G401.6 (cell line): Measurements from ENCODE around the gene TULP1.

Source experiments
- FAIRE-seq: peaks from 2 replicates; lab custom pipeline; 2012; peaks lifted over from hg19 to GRCh38; lab: Jason Lieb, UNC

Gene TULP1

DNA sequence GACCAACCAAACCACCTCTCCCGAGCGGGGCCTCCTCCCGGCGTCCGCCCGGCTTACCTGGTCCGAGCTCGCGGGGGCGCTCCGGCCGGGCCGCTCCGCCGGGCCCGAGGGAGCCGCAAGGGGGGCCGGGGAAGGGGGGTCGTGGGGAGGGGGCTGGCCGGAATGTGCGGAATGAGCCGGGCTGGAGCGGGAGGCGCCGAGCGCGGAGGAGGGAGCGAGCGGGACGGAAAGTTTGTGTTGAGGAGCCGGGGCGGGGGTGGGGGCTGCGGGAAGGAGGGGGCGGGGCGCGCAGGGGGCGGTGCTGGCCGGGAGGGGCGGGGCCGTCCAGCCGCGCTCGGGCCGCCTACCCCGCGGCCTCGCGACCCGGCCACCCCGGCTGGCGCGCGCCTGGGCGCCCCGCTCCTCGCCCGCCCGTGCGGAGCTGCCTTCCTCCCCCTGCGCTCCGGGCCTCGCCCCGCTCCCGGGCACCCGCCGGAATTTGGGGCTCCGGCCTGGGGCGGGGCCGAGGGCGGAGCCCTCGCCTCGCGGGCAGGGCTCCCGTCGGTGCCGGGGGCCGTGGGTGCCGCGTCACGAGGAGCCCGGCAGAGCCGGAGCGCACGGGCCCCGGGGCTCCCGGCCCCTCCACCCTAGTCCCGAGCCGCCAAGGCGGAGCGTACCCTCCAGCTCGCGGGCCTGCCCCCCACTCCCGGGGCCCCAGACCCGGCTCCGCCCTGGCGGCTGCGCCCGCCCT, 15.7 kb downstream of the TULP1 start, which contains the start of gene TEAD3:
Gene TEAD3, minus strand, starts transcription at position 239 of the 730 bp plus-strand sequence.
- no peak for FAIRE-seq

DNA sequence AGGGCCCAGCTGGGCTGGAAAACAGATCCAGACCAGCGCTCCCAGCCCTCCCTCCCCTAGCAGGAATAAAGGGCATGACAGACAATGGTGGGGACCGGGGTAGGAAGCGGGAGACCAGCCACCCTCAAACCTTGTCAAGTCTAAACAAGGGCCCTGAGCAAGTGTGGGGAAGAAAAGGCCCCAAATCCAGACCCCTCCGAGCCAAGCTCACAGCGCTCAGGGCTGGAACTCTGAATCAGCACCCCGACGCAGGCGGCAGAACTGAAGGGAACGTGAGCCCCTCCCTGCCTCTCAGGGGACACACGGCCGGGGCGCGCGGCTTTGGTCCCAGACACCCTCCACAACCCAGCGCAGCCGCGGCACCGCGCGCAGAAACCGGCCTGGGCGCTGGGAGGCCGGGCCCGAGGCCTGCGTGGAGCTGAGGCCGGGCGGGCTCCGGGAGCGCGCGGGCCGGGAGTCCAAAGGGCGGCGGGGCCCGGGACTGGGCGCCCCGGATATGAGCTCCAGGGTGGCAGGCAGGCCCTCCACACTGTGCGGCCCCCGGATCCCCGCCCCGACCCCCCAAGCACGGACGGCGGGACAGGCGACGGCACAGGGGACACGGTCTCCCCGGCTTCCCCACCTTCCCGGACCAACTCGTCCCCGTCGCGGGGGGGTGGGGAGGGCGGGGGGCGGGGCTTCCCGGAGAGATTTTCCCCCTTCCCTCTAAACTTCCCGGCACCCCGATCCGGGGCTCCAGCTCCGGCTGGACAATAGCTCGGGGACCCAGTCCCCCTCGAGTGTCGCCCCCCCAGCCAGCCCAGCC, 16.5 kb downstream of the TULP1 start:
- no peak for FAIRE-seq

DNA sequence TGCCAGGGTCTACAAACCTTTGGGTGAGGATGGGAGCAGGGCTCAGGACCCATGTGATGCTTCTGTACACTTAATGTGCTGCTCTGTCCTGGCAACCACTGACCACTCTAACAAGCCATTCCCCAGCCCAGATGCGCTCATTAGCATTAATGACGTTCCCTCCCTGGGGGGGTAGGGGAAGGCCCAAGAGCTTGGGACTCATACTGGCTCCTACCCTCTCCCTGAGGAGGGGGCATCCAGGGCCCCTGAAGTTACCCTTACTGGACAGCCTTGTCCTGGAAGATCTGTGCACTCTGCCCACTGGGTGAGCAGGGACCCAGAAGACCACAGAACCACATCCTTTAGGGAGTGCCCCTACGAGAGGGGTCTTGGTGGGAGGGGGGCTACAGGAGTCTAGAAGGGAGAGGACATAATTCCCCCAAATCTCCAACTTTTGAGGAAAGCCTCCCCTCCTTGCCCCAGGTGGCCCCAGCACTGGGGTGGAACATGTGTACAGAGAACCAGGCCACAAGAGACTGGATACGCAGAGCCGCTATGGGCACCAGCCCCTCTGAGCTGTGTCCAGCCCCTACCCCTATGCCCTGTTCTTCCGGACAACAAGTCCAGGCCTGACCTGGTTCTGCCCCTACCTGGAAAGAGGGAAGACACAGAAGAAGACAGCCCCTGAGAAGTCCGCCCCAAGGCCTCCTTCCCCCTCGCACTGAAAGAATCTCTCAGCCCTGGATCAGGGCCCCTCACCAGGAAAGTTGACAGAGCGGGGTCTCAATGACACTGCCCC, 17.2 kb downstream of the TULP1 start:
- no peak for FAIRE-seq

DNA sequence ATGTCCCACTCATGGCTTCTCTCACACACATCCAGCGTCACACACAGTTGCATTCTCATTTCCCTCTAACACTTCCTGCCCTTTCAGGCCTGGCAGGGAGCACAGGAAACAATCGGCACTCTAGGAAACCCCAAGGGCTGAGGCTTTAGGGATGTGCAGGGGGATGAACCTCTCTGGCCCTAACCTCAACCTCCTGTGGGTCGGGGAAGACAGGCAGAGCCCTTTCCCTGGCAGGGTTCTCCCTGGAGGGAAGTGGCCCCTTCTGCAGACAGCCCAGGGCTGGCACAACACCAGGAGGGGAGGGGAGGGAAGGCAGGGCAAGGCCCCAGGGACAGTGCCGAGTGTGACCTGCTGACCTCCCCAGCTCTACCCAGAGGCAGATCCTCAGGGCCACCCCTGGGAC, 18.5 kb downstream of the TULP1 start:
- no peak for FAIRE-seq

DNA sequence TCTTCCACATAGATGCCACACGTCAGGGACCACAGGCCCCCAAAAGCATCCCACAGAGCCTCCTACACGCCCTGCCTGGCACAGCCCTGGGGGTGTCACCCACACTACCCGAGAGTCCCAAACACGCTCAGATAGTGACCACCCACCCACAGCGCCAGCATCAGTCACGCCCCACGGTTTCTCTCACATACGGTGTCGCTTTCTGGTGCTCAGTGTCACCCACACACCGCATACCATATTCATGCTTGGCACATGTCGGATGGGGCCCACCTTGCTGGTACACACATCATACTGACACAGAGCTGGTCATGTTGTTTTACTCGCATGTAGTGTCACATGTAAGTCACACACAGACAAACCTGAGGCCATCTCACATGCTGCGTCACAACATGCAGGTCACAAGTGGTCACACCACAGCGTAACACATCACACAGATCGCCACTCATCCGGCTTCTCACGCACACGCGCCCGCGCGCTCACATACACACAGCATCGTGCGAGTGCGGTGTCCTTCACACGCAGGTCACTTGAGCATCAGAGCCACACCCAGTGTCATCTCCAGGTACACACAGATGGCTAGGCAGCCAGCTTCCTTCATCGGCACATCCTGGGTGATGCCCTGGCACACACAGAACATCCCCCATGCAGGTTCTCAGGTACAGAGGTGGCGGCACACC, 19.3 kb downstream of the TULP1 start:
- no peak for FAIRE-seq

DNA sequence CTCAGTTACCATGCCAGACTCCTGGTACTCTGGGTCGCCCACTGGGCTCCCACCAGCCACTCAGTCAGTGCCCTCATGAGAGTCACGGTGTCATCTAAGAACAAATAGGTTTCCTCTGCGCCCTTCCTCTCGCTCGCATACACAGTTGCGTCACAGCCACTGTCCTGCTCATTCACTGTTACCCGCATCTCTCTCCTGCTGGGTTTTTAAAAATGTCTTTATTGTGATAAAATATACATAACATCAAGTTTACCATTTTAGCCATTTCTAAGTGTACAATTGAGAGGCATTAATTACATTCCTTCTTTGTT, 19.8 kb downstream of the TULP1 start:
- FAIRE-seq: no peak

DNA sequence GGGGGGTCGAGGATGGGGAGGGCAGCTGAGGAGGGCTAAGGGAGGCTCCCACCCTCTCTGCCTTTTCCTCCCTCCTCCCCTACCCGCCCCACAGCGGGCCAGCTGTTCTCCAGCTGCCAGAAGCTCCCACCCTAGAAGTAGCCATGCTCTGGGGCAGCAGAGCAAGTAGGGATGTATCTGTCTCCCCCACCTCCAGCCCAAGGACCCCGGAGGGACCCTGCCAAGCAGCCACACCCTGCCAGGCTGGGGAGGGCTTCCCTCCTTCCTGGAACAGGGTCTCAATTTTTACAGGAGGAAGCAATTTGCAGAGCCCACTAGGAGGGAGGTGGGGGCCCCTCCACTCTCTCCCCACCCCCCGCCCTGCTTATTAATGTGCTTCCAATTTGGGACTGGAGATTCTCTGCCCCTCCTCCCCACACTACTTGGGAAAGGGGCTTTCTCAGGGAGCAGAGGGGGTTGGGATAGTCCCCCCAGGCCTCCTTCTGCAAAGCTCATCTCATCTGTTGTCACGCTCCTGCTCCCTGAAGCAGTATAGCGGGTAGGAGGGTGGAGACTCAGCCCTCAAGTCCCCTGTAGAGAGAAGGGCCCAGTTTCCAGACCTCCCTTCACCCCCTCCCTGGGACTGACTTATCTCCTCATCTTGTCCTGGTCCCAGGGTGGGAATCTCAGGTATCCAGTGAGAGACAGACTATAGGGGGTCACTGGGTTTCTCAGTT, 20.3 kb downstream of the TULP1 start:
- no peak for FAIRE-seq

DNA sequence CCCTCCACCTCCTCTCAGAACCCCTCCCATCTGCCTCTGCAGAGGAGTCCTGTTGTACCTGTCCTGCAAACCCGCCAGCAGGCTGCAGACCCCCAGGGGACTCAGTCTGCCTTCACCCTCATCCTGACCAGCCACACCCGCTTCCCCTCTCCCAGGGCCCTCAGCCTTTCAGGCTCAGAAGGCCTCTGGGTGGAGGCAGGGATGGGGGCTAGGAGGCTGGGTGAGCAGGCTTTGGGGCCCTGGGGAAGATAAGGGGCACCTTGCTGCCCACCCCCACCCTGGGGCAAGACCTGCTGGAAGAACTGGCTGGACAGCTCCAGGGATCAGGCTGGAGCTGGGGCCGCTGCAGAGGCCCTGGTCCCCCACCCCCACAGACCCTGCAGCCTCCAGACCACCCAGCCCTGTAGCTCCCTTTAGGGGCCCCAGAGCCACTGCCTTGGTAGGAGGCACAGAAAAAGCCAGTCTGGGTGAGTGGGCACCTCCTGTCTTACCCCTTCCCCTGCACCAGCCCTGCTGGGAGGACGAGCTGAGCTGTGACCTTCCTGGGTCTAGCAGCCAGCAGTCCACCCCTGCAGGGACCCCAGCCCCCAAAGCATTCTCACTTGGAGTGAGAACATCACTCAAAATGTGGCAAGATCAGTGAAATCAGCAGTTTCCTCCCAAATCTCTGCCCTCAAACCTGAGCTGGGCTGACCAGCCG, 21.0 kb downstream of the TULP1 start:
- FAIRE-seq: no peak

DNA sequence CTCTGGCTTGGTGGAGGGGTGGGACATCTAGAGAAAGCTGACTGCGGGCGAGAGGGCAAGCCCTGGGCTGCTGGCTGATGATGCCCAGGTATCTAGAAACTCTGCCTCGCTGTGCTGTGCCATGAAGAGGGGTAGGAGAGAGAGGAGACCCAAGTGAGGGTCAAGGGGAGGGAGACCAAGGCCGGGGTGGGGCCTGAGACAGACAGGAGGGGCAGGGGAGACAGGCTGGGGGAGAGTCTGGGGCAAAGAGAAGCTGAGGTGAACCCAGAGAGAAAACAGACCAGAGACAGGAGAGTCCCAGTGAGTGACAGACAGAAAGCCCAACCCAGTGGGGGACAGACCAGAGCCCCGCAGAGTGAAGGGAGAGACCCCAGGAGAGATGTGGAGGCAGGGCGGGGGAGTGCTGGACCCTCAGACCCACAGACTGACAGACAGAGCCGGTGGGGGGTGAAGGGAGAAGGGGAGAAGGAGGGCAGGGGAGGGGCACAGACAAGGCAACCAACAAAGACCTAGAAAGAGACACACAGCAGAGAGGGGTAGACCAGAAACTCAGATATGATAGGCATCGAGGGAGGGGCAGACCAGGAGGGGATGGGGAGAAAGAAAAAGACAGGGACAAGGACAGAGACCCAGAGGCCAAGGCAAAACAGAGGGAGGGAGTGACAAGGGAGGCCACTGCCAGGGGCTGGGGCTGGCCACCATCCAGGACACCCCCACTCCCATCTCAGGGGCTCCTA, 21.7 kb downstream of the TULP1 start:
- FAIRE-seq: no peak

DNA sequence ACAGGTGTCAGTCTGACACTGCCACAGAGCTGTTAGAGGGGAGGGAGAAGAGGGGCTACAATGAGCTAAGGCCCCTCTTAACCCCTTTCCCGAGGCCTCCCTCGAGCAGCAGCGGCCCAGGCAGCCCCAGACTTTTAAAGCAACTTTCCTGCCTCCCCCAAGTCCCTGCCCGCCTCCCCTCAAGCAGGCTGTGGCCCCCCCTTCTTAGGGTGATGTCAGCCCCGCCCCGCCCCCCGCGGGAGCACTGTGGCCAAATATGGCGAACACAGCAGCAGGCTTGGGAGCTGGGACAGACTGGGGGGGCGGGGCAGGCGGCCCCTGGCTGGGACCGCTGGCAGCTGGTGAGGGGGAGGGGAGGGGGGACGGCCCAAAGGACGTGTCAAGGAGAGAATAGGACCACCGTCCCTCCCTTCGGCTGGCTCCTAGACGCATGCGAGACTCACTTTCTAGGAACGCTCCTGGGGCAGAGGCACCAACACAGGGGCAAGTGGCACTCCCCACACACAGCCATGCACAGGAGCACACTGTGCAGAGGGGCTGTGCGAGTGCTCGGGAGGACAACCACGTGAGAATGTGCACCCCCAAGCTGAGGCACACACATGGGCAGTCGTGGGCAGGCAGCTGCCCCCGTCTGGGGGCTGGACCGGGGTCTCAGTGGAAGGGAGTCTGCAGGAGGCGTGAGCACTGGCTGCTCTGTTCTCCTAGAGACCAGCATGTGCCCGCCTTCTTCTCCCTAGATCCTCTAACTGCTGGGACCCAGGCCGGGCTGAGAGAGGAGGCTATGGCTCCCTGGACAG, 22.5 kb downstream of the TULP1 start:
- FAIRE-seq: no peak

DNA sequence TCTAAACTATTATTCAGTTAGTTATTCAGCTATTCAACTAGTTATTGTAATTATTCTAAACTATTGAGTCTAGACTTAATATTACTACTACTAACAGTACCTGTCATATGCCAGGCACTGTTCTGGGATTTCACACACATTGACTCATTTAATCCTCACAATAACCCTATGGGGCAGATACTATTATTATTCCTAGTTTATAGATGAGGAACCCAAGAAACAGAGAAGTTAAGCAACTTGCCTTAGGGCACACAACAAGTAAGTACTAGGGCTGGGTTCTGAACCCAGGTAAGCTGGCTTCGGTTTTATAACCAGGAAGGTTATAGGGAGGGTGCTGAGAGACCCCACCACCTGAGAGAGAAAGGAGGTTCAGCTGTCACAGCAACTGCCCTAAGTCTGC, 23.6 kb downstream of the TULP1 start:
- FAIRE-seq: no peak

DNA sequence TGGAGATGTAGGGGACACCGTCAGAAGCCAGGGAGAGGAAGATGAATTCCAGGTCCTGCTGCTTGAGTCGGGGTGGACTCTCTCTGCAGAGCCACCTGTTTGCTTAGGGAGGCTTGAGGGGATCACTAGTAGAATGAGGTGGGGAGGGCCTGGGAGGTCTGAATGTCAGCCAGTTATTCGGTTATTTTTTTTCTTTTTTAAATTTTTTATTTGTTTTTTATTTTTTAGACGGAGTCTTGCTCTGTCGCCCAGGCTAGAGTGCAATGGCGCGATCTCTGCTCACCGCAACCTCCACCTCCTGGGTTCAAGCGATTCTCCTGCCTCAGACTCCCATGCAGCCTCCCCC, 24.2 kb downstream of the TULP1 start:
- no peak for FAIRE-seq

DNA sequence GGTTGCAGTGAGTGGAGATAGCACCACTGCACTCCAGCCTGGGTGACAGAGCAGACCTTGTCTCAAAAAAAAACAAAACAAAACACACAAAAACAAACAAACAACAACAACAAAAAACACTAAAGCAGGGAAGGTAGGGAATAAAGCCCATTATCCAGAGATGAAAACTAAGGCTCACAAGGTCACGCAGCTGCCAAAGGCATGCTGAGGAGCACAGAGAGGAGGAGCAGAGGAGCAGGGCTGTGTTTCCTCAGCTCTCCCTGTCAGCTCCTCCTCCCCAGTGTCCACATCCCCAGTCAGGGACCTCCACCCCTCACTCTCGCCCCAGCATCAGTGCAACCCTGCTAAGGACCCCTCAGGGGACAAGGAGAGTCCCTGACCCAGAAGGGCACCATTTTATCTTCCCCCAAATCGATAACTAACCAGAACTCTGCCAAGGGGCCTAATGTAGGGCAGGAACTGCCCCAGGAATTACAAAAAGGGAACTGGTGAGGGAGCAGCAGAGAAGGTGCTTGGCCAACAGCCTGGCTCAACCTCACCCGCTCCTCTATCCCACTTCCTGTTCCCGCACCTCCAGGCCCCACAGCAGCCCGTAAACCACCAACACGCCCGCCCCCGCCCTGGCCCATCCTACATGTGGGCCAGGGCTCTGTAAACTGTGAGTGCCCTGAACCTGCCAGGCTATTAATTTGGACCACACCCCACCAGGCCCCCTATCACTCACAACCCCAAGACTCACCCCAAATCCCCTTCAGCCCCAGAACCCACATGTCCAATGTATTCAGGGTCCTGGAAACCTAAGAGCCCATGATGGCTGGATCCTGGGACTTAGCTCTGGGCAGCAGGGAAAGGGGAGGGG, 24.8 kb downstream of the TULP1 start:
- FAIRE-seq: no peak

DNA sequence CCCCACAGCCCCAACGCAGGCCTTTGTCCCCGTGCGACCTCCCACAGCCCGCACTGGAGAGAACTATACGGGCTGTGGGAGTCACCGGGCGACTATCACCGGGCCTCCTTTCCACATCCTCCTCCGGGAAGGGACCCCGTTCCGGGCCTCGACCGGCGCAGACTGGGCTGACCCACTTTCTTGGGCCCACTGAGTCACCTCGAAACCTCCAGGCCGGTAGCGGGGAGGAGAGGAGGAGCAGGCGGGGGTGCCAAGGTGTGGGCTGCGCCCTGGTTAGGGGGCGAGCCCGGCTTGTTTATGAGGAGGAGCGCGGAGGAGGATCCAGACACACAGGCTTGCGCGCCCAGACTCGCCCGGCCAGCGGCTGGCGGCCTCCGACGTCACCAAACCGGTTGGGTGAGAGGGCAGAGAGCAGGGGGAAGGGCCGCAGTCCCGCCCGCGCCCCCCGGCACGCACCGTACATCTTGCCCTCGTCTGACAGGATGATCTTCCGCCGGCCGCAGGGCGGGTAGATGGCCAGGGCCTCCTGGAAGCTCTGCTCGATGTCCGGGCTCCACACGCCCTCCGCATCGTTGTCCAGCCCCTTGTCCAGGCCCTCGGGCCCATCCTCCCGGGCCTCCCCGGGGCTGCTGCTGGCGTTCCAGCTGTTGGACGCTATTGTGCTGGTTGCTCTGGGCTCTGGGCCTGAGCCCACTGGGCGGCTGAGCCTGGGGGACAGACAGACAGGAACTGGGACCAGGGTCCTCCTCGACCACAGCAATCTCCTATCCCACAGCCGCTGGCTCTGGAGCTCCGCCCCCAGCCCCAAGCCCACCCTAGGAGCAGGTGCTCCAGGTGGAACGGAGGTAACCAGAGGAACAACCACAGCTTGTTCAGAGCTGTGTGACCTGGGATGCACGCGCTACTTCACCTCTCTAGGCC, 26.4 kb downstream of the TULP1 start:
- FAIRE-seq: no peak

DNA sequence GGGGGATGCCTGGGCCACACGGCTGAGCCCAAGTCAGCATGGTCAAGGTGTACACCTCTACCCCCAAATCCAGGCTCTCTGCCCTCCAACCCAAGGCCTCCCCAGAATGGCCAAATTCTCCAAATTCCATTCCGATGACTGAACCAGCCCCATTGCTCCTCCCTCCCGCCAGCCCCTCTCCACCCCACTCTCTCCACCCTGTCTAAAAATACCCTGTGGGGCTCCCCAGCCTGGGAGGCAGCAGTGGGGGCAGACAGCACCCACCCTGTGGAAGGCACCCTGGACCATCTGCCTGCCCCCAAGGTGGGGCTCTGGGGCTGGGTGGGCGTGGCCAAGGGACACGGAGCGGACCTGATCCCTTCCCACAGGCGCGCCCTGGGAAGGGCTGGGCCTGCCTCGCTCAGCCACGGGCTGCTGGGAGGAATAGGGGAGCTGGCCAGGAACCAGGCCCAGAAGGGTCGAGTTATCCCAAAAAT, 27.3 kb downstream of the TULP1 start:
- peak; percentile 48 for FAIRE-seq

DNA sequence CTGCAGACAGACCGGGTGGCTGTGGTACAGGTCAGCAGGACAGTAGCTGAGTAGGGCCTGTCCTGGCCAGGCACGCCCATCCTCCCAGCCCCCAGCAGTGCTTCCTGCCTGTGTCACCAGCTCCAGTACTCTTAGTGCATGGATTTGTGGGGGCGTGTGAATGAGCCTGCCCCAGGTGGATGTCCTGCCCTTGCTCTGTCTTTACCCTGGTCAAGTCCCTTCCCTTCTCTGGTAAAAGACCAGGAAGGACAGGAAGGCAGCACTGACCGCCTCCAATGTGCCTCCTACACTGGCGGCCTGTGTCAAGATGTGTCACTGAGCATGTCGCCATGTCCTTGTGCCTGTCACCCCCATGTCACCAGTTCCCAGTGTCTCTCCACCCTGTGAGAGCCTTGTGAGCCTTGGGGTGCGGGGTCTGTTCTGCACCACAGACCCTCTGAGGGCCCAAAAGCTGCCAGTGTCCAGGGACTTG, 27.7 kb downstream of the TULP1 start:
- FAIRE-seq: no peak

DNA sequence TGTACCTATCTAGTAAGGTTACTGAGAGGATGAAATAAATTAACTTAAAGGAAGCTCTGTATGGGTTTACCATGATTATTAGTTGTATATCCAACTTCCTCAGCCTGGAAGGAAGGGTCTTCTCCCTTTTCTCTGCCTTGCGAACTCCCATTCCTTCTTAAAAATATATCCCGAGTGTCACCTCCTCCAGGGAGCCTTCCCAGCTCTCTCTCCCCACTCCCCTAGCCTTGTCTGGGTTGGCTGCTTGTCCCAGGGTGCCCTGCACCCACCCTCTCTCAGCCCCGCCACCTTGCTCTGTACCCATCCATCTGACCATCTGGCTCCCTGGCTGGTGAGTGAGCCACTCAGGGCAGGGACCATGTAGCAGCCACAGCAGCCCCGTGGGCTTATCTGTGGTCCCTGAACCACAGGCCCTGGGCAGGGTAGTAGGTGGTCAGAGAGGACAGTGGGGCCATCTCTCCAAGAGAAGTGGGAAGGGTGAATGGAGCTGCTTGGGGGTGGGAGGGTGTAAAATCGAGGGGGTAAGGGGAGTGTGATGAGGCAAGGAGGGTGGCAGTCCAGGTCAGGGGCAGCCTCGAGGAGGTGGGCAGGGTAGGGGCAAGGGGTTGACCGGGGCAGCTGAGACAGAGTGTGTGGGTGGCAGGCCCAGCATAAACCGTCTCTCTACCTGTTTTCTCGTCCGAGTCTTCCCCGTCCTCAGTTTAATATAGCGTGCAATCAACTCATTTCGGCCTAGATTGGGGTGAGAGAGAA, 28.6 kb downstream of the TULP1 start:
- no peak for FAIRE-seq
